HG03280 (cell line): ENCODE measurements around the gene SOX18.
"Not testable (repeated sequence)": the region's sequence is repeated elsewhere in the genome, so short reads cannot be mapped to it uniquely, and the experiment has no call there.

ENCODE experiments used
- ATAC-seq: cut with Tn5 transposase; IDR thresholded peaks from one replicate; pipeline ENCODE4 v1.9.1; 2021; ENCODE audit warnings: mild to moderate bottlenecking, moderate library complexity; ENCODE audit not compliant: unreplicated experiment

The SOX18 gene

DNA sequence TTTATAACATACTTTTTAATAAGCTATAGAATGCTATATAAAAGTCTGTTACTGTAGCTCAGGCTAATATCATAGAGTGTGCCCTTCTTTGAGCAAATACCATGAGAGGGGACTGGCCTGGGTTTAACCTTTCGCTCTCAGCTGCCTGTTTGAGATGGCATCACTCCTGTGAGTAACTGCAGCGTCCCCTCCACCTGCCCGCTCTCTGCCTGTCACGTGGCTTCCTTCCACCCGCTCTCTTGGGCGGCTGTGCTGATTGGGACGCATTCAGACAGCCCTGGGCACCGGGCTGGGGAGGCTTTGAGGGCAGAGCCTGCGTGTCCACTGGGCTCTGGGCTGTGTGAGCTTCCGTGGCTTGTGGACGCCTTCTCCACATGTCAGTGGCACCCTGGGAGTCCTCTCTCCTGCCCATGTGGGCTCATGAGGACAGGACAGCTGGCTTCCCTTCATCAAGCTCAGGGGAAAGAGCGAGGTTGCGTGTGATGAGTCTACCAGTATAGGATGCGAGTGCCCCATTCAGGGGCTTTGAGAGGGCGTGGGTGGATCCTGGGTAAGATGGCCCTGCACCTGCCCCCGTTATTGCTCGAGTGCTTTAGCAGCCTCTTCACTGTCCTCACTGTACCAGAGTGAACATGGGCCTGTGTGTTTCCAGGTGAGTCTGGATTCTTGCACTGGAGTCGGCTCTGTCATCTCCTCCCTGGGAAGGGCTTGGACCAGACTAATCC, 24.2 kb downstream of the SOX18 start:
- ATAC-seq, result no peak

DNA sequence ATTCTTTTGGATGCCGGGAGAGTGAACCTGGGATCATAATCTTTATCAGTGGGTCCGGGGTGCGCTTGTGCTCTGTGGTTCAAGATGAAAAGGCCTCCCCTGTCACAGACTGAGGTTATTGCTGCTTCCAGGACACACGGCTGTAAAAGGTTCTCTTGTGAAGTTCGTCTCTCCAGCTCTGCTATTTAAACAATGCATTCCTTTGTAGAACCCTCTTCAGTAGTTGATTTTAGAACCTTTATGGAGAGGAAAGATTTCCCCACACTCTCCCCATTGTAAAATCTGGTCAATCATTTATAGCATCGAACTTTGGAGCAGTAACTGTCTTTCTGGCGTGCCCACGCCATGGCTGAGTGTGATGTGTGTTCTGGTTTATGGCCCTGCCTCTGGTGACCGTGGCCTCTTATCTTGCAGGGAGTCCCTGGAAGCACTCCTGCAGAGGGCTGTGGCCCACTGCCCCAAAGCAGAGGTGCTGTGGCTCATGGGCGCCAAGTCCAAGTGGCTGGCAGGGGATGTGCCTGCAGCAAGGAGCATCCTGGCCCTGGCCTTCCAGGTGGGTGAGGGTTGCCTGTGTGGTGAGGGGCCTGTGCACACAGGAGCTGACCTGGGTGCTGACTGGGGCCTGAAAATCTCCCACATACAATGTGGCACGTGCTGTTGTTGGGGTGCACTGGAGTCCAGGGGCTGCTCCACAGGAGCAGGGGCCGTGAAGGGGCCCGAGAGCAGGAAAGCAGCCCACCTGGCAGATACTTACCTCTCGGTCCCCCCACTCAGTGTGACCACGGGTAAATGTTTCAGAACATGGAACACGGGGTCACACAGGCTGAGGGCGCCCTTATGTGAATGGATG, 25.1 kb downstream of the SOX18 start:
- ATAC-seq, result no peak

- no peak for ATAC-seq
Measured at GRCh38 chr20:64023361-64024140, 25.9 kb downstream of the SOX18 start.

DNA sequence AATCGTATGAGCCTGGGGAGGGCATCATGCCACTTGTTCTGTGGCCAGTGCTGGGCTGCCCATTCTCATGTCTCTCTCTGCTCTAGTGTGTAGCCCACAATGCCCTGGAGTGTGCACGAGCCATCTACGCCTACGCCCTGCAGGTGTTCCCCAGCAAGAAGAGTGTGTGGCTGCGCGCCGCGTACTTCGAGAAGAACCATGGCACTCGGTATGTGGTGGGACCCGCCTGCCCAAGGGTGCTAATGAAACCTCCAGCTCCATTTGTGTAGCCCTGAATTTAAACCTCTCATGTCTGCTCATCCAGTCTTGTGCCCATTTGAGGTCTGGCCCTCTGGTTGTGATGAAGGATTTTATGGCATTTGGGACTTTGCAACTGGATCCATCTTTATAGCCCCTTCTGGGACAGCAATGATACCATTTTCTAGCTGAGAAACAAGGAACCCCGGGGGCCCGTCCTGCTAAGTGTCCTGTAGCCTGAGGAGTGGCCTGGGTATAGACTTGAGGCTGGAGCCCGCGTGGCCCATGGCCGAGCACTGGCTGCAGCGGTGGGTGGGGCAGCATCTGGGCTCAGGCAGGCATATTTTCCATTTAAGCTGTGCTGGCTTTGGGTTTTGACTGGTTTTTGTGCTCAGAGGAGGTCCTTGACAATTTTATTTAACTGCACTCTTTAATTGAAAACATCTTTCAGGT, 26.6 kb downstream of the SOX18 start:
- ATAC-seq, result no peak

GRCh38 chr20:64021124-64021975, 28.1 kb downstream of the SOX18 start:
- ATAC-seq, result no peak

DNA sequence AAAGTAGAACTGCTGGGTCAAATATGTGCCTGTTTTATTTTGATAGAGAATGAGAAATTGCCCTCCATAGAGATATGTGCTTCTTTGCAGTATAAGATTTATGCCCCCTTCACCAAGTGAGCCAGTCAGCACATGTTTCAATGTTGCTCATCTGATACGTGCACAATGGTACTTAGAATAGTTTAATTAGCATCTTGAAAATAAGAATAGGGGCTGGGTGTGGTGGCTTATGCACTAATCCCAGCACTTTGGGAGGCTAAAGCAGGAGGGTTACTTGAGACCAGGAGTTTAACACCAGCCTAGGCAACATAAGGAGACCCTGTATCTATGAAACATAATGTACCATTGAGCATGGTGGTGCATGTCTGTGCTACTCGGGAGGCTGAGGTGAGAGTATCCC, 33.8 kb downstream of the SOX18 start:
- ATAC-seq, result no peak

GRCh38 chr20:64012385-64013154, 36.9 kb downstream of the SOX18 start:
- ATAC-seq, result not testable (repeated sequence)

- ATAC-seq, result no peak
Measured at GRCh38 chr20:64011366-64011779, 38.1 kb downstream of the SOX18 start.

- no peak for ATAC-seq
Measured at GRCh38 chr20:64010711-64011237, 38.7 kb downstream of the SOX18 start.

- ATAC-seq, result no peak
Measured at GRCh38 chr20:64009811-64010387, 39.5 kb downstream of the SOX18 start.

- ATAC-seq, result no peak
Measured at GRCh38 chr20:64006902-64007301, 42.5 kb downstream of the SOX18 start.

DNA sequence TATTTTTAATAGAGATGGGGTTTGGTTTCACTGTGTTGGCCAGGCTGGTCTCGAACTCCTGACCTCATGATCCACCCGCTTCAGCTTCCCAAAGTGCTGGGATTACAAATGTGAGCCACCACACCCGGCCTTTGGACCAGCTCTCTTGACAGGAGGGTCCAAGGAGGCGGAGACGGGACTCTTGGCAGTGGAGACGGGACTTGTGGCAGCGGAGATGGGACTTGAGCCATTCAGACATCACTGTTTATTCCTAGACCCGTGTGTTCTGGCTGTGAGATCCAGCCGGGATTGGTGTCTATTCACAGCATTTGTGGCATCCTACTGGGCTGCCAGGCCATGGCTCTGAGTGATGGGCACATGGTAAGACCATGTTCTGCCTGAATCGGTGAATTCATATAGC, 42.9 kb downstream of the SOX18 start:
- no peak for ATAC-seq

- no peak for ATAC-seq
Measured at GRCh38 chr20:64005394-64005793, 44.0 kb downstream of the SOX18 start.

DNA sequence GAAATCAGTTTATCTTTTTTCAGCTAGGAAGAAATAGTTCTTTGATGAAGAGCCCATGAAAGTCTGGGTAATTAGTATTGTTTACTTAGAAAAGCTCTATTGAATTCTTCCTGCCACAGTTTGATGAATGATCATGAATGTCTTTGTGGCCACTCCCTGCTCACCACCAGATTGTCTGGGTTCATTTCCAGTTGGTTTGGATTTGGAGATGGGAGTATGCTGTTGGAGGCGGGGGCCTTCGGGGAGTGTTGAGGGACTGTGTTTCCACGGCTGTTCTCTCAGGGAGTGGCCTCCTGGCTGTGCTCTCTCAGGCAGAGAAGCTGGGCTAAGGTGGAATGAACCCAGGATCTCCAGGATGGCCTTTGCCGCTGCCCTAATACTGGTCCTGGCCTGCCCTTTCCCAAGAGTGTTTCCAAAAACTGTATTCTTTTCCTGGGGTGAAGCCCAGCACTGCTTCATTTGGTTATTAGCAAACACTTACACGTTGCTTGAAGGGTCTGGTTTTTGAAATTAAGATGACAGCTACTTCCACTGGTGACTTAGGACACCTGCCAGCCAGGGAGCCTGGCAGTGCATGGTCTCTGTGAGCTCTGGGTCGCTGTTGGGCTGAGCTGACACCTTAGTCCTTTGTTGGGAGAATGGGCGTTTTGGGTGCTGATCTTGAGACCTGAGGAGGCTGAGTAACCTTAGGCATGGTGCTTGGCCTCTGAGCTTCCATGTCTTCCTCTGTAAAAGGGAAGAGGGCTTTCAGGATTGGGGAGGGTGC, 45.3 kb downstream of the SOX18 start:
- ATAC-seq, result no peak

DNA sequence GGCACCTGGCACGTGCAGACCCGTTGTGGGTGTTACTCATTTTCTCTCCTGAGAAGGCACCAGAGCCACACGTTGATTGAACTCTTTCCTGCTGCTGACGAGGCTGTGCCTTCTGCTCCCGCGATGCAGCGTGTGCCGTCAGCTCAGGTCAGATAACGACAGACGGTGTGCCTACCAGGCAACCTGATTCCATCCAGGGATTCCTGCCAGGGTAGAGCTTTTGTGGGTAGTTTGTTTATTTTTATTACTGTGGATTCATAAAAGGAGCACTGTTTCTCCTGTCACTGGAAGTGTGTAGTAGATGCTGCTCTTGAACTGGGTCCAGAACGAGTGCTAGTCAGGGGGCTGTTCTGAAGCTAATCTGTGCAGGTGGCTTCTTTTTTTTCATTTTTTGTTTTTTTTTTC, 47.8 kb downstream of the SOX18 start:
- ATAC-seq, result no peak

DNA sequence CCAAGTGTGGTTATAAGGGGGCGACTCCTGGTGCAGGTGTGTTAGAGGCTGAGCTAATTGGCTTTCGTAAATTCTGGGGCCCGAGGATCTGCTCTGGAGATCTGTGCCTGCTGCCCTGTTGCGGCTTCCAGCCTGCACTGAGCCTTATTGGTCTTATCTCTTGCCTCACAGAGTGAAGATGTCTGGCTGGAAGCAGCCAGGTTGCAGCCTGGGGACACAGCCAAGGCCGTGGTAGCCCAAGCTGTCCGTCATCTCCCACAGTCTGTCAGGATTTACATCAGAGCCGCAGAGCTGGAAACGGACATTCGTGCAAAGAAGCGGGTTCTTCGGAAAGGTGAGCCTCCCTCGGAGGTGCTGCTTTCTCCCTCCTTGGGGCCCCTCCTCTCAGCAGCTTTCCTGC, 48.5 kb downstream of the SOX18 start:
- no peak for ATAC-seq
